Measurements from ENCODE around the gene CIB2. TPM values are rescaled to one million over a fixed set of nuclear protein-coding genes. Genes with fewer than 3 reads are reported as not detected.

Gene CIB2
- total and polyA plus RNA-seq, 11 donors, result 3.3 to 18.5 (median 9.1) TPM

DNA sequence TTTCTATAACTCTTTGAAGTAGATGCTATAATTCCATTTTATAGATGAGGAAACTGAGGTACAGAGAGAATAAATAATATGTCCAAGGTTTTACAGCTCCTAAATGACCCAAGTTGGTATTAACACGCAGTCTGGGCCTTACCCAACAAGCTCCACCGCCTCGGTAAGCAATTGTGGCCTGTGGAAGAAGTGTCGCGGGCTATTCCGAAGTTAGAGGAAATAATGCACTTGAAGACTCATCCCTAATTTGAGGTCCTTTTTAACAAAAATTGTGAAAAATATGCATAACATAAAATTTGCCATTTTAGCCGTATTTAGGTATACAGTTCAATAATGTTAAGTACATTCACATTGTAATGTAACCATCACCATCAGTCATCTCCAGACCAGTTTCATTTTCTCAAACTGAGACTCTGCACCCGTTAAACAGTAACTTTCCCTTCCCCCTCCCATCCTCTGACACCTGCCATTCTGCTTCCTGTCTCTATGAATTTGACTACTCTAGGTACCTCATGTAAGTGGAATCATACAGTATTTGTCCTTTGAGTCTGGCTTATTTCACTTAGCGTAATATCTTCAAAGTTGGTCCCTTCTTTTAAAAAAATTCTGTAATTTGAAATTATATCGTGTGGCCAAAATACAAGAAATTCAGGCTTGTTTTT, 36.1 kb upstream of the CIB2 start:
- H3K9me3 ChIP-seq, result no peaks in the 10 kb centered on the region
- intact Hi-C loops (cut with DNase I), result no loop called here
- no peak for DNase-seq
- H3K27me3 ChIP-seq, result no peaks in the 10 kb centered on the region
- H3K27ac ChIP-seq, result no peak overlapping the region
- ATAC-seq, result no peak
- WGBS, 4 donors, result 90 to 94% (median 92%) methylated on average over 10 of the region's 10 CpGs
- no peak for TF ChIP-seq POLR2A (IDR thresholded peaks at IDR 0.05)
- TF ChIP-seq, protein P1, sequence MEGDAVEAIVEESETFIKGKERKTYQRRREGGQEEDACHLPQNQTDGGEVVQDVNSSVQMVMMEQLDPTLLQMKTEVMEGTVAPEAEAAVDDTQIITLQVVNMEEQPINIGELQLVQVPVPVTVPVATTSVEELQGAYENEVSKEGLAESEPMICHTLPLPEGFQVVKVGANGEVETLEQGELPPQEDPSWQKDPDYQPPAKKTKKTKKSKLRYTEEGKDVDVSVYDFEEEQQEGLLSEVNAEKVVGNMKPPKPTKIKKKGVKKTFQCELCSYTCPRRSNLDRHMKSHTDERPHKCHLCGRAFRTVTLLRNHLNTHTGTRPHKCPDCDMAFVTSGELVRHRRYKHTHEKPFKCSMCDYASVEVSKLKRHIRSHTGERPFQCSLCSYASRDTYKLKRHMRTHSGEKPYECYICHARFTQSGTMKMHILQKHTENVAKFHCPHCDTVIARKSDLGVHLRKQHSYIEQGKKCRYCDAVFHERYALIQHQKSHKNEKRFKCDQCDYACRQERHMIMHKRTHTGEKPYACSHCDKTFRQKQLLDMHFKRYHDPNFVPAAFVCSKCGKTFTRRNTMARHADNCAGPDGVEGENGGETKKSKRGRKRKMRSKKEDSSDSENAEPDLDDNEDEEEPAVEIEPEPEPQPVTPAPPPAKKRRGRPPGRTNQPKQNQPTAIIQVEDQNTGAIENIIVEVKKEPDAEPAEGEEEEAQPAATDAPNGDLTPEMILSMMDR (IDR thresholded peaks at IDR 0.05), result no peak
- H3K4me3 ChIP-seq, result no peak overlapping the region
- H3K4me1 ChIP-seq, result peaks cover 0 to 20% (median 9%) of the 10 kb centered on the region in 12 donors
- H3K36me3 ChIP-seq, result peaks cover 0 to 100% (median 100%) of the 10 kb centered on the region in 9 donors

DNA sequence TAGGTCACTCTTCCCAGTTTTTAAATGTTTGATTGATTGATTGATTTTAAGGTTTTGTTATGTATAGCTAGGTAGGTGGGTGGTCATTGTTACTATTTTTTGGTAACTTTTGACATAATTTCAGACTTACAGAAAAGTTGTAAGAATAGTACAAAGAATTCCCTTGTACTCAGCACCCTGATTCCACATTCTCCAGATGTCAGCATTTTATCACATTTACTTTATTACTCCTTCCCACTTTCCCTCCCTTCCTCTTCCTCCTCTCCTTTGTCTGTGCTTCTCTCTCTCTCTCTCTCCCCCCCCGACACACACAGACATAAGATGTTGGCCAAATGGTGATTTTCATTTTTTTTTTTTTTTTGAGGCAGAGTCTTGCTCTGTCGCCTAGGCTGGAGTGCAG, 32.8 kb upstream of the CIB2 start:
- ATAC-seq, result no peak
- Histone ChIP-seq H3K36me3 (peaks cover 0 to 100% (median 100%) of the 10 kb centered on the region in 9 donors), H3K27me3 (no peaks in the 10 kb centered on the region)

DNA sequence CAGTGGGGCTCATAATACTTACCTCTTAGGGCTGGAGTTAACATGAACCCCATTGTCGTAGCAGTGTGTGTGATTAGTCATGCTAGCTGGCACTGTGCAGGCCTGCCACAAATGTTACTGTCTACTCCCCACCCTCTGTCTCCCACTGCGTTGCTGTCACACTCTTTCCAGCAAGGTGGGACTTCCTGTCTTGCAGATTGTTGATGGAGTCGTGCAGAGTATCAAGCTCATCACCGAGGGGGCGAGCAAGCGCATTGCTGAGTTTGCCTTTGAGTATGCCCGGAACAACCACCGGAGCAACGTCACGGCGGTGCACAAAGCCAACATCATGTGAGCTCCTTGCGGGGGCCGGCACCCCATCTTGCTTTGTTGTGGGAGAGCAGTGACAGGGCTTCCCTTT, 30.8 kb upstream of the CIB2 start:
- H3K36me3 ChIP-seq, result peaks cover 0 to 100% (median 98%) of the 10 kb centered on the region in 9 donors
- no peaks in the 10 kb centered on the region for H3K27me3 ChIP-seq
- H3K4me1 ChIP-seq, result peaks cover 0 to 10% (median 0%) of the 10 kb centered on the region in 12 donors
- DNase-seq (no peak), ATAC-seq (peak in 2 of 4 donors; percentile 28 to 47)
- no peak overlapping the region for H3K4me3 ChIP-seq
- no peaks in the 10 kb centered on the region for H3K9me3 ChIP-seq
- H3K27ac ChIP-seq, result no peak overlapping the region
- intact Hi-C loops (cut with DNase I), result no loop called here
- WGBS, 4 donors, result 84 to 93% (median 86%) methylated on average over 13 of the region's 13 CpGs
- TF ChIP-seq, protein P1 (IDR thresholded peaks at IDR 0.05), result no peak
- no peak for TF ChIP-seq POLR2A (IDR thresholded peaks at IDR 0.05)

More for the DNA sequence above, 32.8 kb upstream of the CIB2 start:
- 89 to 97% (median 92%) methylated on average over 2 of the region's 2 CpGs for WGBS, 4 donors
- TF ChIP-seq, protein P1 (IDR thresholded peaks at IDR 0.05), result no peak
- TF ChIP-seq POLR2A (IDR thresholded peaks at IDR 0.05), result no peak
- peaks cover 0 to 6% (median 0%) of the 10 kb centered on the region in 12 donors for H3K4me1 ChIP-seq
- H3K27ac ChIP-seq, result no peak overlapping the region
- intact Hi-C loops (cut with DNase I), result no loop called here
- no peak overlapping the region for H3K4me3 ChIP-seq
- H3K9me3 ChIP-seq, result no peaks in the 10 kb centered on the region
- no peak for DNase-seq

DNA sequence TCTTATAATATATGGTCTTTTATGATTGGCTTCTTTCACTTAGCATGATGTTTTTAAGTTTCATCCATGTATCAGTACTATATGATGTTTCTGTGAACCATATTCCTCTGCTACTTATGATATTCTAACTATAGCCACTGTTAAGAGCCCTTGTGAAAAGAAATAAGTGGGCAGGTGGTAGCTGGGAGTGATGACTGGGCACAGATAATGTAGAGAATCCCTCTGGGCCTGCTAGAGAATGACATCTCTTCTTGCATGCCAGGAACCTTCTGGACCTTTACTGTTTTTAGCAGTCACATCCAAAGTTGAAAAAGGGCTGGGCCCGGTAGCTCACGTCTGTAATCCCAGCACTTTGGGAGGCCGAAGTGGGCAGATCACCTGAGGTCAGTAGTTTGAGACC, 28.1 kb upstream of the CIB2 start:
- Histone ChIP-seq H3K36me3 (peaks cover 0 to 93% (median 77%) of the 10 kb centered on the region in 9 donors), H3K27me3 (no peaks in the 10 kb centered on the region), H3K4me1 (peaks cover 0 to 33% (median 14%) of the 10 kb centered on the region in 12 donors), H3K27ac (peak overlapping the region in 3 of 12 donors; percentile 11 to 36 (median 20)), H3K9me3 (no peaks in the 10 kb centered on the region), H3K4me3 (no peak overlapping the region)
- intact Hi-C loops (cut with DNase I), result no loop called here
- TF ChIP-seq POLR2A (IDR thresholded peaks at IDR 0.05), result no peak
- TF ChIP-seq, protein P1 (IDR thresholded peaks at IDR 0.05), result no peak
- ATAC-seq (peak; percentile 38 to 79 (median 60)), DNase-seq (no peak)
- 55 to 80% (median 61%) methylated on average over 3 of the region's 3 CpGs for WGBS, 4 donors

All from heart left ventricle (tissue), 16 donors.